Right atrium auricular region (tissue), 2 donors: ENCODE measurements around the gene FGD5. TPM values are rescaled to one million over a fixed set of nuclear protein-coding genes. Genes with fewer than 3 reads are reported as not detected.

ENCODE experiments used
- DNase-seq: peaks from one replicate; pipeline ENCODE4 v3.0.0-alpha.2; 2019; ENCODE audit warnings: low spot score
- H3K27ac ChIP-seq, 2 donors: fragments of 200-600 bp; sonication (generic); 1 replicate in 1 of 2; 2 replicates in 1 of 2; pipeline ENCODE4 v1.5.1; 2016 to 2019
- H3K27me3 ChIP-seq, 2 donors: fragments of 200-600 bp; sonication (generic); one replicate each; pipeline versions ENCODE4 v1.5.1 to v1.6.0; 2017 to 2019
- H3K36me3 ChIP-seq: fragments of 200-600 bp; sonication (generic); one replicate; pipeline ENCODE4 v1.5.1; 2016
- H3K4me1 ChIP-seq, 2 donors: fragments of 200-600 bp; sonication (generic); one replicate each; pipeline versions ENCODE4 v1.5.1 to v1.6.0; 2017 to 2019
- H3K4me3 ChIP-seq, 2 donors: fragments of 200-600 bp; sonication (generic); 1 replicate in 1 of 2; 2 replicates in 1 of 2; pipeline ENCODE4 v1.5.1; 2017 to 2019; ENCODE audit warnings: mild to moderate bottlenecking in 1 of 2, moderate library complexity in 1 of 2
- H3K9me3 ChIP-seq, 2 donors: fragments of 200-600 bp; sonication (generic); one replicate each; pipeline ENCODE4 v1.5.1; 2019
- total RNA-seq, 2 donors: library from RNA; depleted of rRNA; stranded (reverse); fragments of >200 nt; gene quantifications; one replicate each; pipeline ENCODE4 v1.1.0, GENCODE V29; 2016
- TF ChIP-seq, protein P1 (sequence below), 2 donors: fragments of 200-600 bp; sonication (generic); IDR thresholded peaks; one replicate each; pipeline ENCODE4 v1.5.1; 2019; ENCODE audit warnings: antibody characterized with exemption in 2 of 2

Gene FGD5
- total RNA-seq, 2 donors from 2014 or later = 9.6 to 18.8 TPM

DNA sequence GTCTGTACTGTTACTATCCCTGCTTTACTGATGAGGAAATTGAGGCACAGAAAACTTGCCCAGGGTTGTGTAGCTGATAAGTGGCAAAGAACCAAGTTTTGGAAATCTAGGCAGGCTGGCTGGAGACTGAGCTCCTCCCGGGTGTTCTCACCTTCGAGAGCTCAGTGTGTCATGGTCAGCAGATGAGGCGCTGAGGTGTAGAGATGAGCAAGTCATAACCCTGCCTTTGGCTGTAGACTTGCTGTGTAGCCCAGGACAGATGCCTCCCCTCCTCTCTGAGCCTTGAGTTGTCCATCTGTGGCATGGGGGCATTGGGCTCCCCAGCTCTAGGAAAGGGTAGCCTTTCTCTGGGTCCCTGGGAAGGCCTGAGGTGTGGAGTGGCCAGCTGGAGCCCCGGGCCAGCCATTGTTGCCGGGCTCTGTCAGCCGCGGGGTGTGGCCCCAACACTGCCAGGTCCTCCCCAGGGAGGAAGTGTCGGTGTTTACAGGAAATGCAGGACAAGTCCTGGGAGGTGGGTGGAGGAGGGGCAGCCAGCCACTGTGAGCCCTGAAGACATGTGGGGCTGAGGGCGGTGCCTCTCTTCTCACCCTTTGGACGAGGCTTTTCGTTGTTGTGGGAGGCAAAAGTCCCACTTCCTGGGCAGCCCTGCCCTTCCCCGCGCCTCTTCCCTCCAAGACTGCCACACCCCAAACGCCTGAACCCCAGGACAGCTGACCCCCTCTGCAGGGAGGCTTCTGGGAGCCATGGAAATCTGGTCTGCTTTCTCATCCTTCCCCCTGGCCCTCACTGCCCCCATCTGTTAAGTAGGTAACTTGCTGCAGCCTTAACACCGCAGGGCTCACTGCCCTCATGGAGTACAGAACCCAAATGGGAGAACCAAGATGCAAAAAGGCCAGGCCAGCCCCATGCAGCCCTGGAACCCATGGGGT is 29.1 kb downstream of the FGD5 start:
- TF ChIP-seq, protein P1, sequence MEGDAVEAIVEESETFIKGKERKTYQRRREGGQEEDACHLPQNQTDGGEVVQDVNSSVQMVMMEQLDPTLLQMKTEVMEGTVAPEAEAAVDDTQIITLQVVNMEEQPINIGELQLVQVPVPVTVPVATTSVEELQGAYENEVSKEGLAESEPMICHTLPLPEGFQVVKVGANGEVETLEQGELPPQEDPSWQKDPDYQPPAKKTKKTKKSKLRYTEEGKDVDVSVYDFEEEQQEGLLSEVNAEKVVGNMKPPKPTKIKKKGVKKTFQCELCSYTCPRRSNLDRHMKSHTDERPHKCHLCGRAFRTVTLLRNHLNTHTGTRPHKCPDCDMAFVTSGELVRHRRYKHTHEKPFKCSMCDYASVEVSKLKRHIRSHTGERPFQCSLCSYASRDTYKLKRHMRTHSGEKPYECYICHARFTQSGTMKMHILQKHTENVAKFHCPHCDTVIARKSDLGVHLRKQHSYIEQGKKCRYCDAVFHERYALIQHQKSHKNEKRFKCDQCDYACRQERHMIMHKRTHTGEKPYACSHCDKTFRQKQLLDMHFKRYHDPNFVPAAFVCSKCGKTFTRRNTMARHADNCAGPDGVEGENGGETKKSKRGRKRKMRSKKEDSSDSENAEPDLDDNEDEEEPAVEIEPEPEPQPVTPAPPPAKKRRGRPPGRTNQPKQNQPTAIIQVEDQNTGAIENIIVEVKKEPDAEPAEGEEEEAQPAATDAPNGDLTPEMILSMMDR (IDR thresholded peaks at IDR 0.05) = no peak
- H3K36me3 ChIP-seq = no peaks in the 10 kb centered on the region
- H3K9me3 ChIP-seq = peaks cover 0 to 5% of the 10 kb centered on the region in 2 donors
- no peak for DNase-seq
- no peak overlapping the region for H3K4me3 ChIP-seq
- H3K4me1 ChIP-seq = peaks cover 0 to 58% of the 10 kb centered on the region in 2 donors
- H3K27ac ChIP-seq = peak overlapping the region; percentile 57 to 60
- no peaks in the 10 kb centered on the region for H3K27me3 ChIP-seq

DNA sequence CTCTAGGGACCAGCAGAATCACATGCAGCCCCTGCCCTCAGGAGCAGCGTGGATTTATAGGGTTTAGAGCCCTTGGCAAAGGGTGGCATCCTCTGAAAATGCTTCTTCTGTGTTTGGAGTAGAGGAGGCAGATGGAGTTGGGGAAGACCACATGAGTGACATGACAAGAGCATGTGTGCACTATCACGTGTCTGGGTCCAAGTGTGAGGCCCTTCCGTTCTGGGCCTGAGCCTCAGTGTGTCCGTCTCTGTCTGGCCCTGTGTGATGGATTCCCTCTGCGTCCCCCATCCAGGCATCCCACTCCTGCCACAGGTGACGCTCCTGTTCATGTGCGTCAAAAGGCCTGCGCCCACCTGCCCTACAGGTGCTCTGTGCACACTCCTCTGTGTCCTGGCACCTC is 30.1 kb downstream of the FGD5 start:
- Histone ChIP-seq H3K27ac (peak overlapping the region in 1 of 2 donors; percentile 18), H3K4me1 (peaks cover 0 to 58% of the 10 kb centered on the region in 2 donors), H3K27me3 (no peaks in the 10 kb centered on the region), H3K9me3 (peaks cover 0 to 5% of the 10 kb centered on the region in 2 donors), H3K36me3 (no peaks in the 10 kb centered on the region), H3K4me3 (no peak overlapping the region)
- TF ChIP-seq, protein P1 (IDR thresholded peaks at IDR 0.05) = no peak
- no peak for DNase-seq

DNA sequence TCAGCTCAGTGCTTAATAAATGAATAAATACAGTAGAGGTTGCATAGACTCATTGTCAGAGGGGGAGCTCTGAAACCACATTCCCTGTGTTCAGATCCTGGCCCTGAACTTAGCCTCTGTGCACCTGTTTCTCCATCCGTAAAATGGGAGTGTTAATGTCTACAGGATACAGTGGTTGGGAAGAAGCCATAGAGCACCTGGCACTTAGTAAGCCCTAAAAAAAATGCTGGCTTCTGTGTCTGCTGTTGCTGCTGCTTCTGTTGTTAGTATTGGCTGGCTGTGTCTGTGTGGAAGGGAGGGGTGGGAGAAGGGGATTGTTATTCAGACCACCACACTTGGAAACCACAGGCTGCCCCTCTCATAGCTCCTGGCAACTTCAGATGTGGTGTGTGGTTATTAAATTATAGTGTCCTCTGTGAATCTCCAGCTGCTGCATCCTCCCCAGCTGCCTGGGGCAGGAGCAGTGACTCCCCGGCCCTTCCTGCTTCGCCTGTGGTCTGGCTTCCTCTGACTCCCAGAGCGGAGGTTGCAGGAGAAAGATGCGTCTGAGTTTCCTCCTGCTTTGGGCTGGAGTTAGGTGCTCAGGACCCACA is 31.0 kb downstream of the FGD5 start:
- no peaks in the 10 kb centered on the region for H3K27me3 ChIP-seq
- TF ChIP-seq, protein P1 (IDR thresholded peaks at IDR 0.05) = no peak
- H3K4me1 ChIP-seq = peaks cover 0 to 58% of the 10 kb centered on the region in 2 donors
- H3K4me3 ChIP-seq = no peak overlapping the region
- no peaks in the 10 kb centered on the region for H3K36me3 ChIP-seq
- peak overlapping the region in 1 of 2 donors; percentile 18 for H3K27ac ChIP-seq
- no peak for DNase-seq
- peaks cover 0 to 5% of the 10 kb centered on the region in 2 donors for H3K9me3 ChIP-seq

DNA sequence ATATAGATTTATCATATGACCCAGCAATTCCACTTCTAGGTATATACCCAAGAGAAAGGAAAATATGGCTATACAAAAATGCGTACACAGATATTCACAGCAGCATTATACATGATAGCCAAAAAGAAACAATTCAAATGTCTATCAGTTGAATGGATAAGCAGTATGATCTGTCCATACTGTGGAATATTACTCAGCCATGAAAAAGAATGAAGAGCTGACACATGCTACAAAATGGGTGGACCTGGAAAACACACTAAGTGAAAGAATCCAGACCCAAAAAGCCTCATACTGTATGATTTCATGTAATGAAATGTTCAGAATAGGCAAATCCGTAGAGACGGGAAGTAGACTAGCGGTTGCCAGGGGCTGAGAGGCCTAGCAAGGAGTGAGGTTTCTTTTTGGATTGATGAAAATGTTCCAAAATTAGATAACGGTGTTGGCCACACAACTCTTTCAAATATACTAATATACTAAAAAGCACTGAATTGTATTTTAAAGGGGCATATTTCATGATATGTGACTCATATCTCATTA is 33.4 kb downstream of the FGD5 start:
- no peaks in the 10 kb centered on the region for H3K27me3 ChIP-seq
- DNase-seq = no peak
- H3K9me3 ChIP-seq = peaks cover 0 to 13% of the 10 kb centered on the region in 2 donors
- peaks cover 0 to 38% of the 10 kb centered on the region in 2 donors for H3K4me1 ChIP-seq
- H3K27ac ChIP-seq = peak overlapping the region; percentile 41 to 46
- H3K4me3 ChIP-seq = no peak overlapping the region
- H3K36me3 ChIP-seq = no peaks in the 10 kb centered on the region
- TF ChIP-seq, protein P1 (IDR thresholded peaks at IDR 0.05) = no peak

DNA sequence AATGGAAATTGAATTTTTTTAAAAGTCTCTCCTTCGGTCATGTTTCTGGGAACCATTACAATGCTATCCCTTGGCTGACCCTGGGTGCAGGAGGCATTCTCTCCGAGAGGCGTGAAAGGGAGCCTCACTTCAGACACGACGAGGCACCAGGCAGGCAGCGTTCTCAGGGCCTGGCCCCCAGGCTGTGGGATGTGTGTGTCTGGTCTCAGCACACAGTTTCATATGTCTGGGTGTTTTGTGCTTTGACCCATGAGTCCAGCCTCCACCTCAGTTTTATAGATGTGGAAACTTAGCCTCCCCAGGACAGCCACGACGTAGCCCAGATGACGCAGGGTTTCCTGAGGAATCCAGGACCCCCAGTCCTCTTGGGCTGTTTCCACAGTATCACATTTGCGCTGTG is 34.0 kb downstream of the FGD5 start:
- no peaks in the 10 kb centered on the region for H3K27me3 ChIP-seq
- H3K4me3 ChIP-seq = no peak overlapping the region
- no peak for DNase-seq
- H3K4me1 ChIP-seq = peaks cover 0 to 33% of the 10 kb centered on the region in 2 donors
- no peaks in the 10 kb centered on the region for H3K36me3 ChIP-seq
- peak overlapping the region; percentile 41 to 46 for H3K27ac ChIP-seq
- H3K9me3 ChIP-seq = peaks cover 0 to 13% of the 10 kb centered on the region in 2 donors
- TF ChIP-seq, protein P1 (IDR thresholded peaks at IDR 0.05) = no peak
